Non-pigmented ciliary epithelial cell (primary cell): ENCODE data around the gene SMYD3.

ENCODE experiments used
- DNase-seq: peaks from one replicate; pipeline ENCODE4 v3.0.0-alpha.2; 2010; ENCODE audit warnings: low read depth

Gene SMYD3

GRCh38 chr1:246506674-246507481, at the start of gene SMYD3:
SMYD3 (minus strand) TSS chr1:246507279.
- DNase-seq, result no peak

- DNase-seq, result no peak
These were observed 47.1 kb upstream of the SMYD3 start for GRCh38 chr1:246554201-246554600.

- DNase-seq, result no peak
These were observed 45.0 kb upstream of the SMYD3 start for GRCh38 chr1:246552110-246552509.

- DNase-seq, result no peak
These were observed 43.3 kb upstream of the SMYD3 start for GRCh38 chr1:246550402-246550801.

GRCh38 chr1:246549665-246550064, 42.6 kb upstream of the SMYD3 start:
- DNase-seq, result no peak

- DNase-seq, result no peak
These were observed 36.9 kb upstream of the SMYD3 start for GRCh38 chr1:246544001-246544400.

- no peak for DNase-seq
These were observed 33.8 kb upstream of the SMYD3 start for GRCh38 chr1:246540738-246541491.

GRCh38 chr1:246537887-246538286, 30.8 kb upstream of the SMYD3 start:
- DNase-seq, result no peak

- DNase-seq, result no peak
These were observed 30.4 kb upstream of the SMYD3 start for GRCh38 chr1:246537441-246537840.

- no peak for DNase-seq
These were observed 27.0 kb upstream of the SMYD3 start for GRCh38 chr1:246534114-246534513.

- no peak for DNase-seq
These were observed 26.4 kb upstream of the SMYD3 start for GRCh38 chr1:246533371-246533905.

- DNase-seq, result no peak
These were observed 25.4 kb upstream of the SMYD3 start for GRCh38 chr1:246532519-246532918.

GRCh38 chr1:246530482-246530881, 23.4 kb upstream of the SMYD3 start:
- DNase-seq, result no peak

GRCh38 chr1:246528933-246529731, 22.1 kb upstream of the SMYD3 start:
- DNase-seq, result no peak

GRCh38 chr1:246527402-246528088, 20.5 kb upstream of the SMYD3 start:
- no peak for DNase-seq

- no peak for DNase-seq
These were observed 19.8 kb upstream of the SMYD3 start for GRCh38 chr1:246526915-246527314.

- no peak for DNase-seq
These were observed 19.3 kb upstream of the SMYD3 start for GRCh38 chr1:246526380-246526779.

GRCh38 chr1:246519514-246519913, 12.4 kb upstream of the SMYD3 start:
- DNase-seq, result no peak

- DNase-seq, result no peak
These were observed 11.6 kb upstream of the SMYD3 start for GRCh38 chr1:246518456-246519205.

GRCh38 chr1:246517391-246517790, 10.3 kb upstream of the SMYD3 start:
- no peak for DNase-seq

- no peak for DNase-seq
These were observed 9.0 kb upstream of the SMYD3 start for GRCh38 chr1:246516126-246516525.
